ENCODE measurements around the gene EIPR1.

The EIPR1 gene

GRCh38 chr2:3377612-3378432 lies at the start of gene EIPR1:
Gene EIPR1 (minus strand): TSS chr2:3377818. CDS start chr2:3377689, 129 bp downstream.
- TF ChIP-seq CTCF (conservative IDR thresholded peaks at IDR 0.05), result no peak
- H3K27ac ChIP-seq, result peak within 1 kb of the TSS; percentile 87

DNA sequence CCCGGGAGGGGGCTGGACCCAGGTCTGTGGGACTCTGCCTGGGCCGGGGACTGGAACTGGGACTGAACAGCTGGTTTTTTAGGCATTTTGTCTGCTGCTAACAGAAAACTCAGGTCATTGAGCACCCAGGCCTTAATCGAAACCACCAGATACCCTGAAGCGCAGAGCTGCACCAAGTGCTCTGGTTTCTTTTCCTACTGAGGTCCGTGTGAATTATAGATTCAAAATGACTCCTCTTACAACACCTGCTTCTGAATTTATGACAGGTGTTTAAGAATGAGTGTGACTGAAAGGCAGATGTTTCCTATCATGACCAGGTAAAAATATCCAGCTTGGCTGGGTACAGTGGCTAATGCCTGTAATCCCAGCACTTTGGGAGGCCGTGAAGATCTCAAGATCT lies 49.7 kb upstream of the EIPR1 start:
- no peak for TF ChIP-seq CTCF (conservative IDR thresholded peaks at IDR 0.05)
- no peak overlapping the region for H3K27ac ChIP-seq

DNA sequence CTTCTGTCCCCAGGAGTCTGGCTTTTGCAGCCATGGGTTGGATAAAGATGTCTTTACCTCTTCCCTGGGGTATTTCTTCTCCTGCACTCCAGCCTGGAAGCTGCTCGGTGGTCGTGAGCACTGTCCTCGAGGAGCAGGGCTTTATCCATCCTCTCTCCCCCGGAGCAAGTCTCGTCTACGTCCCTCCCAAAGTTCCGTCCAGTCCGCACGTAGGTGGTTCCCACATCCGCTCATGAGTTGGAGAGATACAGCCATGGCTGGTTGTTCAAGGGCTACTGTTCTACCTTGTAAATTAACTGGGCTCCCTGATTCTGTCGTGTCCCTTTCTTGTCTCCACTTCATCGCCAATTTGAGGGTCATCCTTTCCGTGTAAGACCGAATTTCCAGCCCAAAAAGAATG lies 49.0 kb upstream of the EIPR1 start:
- no peak overlapping the region for H3K27ac ChIP-seq
- TF ChIP-seq CTCF (conservative IDR thresholded peaks at IDR 0.05), result no peak

DNA sequence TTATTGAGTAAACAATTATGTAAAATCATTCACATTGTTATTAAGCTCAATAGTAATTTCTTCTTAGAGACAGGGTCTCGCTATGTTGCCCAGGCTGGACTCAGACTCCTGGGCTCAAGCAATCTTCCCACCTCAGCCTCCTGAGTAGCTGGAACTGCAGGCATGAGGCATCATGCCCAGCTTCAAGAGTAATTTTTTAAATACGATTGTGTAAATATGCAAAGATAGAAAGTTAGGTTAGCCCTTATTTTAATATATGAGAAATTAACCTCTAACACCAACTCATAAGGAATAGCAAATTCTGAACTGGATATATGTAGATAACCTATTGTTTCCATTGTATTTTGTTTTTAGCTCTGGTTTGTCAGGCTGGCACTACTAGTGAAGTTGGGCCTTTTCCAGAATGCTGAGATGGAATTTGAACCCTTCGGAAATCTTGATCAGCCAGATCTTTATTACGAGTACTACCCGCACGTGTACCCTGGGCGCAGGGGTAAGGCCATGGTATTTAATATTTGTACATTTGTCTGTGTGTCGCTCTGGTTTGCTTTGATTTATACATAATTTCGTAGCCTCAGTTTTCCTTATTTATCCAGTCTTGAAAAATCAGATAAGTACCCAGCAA lies 46.7 kb upstream of the EIPR1 start:
- no peak overlapping the region for H3K27ac ChIP-seq
- TF ChIP-seq CTCF (conservative IDR thresholded peaks at IDR 0.05), result peak; percentile 66

DNA sequence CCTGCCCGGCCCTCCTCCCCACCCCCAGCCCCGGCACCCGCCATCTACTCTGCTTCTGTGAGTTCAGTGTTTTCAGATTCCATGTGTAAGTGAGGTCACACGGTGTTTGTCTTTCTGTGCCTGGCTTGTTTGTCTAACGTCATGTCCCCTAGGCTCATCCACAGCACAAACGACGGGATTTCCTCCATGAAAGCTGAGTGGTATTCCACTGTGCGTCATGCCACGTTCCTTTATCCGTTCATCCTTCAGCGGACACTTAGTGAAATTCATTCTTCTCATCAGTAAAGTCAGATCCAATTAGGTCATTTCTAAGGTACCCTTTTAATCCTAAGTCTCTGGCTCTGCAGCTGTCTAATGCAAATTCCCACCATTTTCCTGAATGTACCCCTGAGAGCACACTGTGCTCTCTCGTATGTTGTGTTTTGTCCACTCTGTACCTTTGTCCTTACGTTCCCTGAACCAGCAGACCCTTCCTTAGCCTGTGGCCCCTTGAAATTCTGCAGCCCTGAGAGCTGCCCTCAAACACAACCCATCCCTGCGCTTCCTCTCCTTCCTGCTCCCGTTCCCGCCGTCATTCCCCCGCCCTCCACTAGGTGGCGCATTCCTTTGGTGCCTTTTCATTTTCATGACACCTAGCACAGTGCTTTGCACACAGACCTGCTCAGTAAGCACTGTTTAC lies 46.0 kb upstream of the EIPR1 start:
- H3K27ac ChIP-seq, result no peak overlapping the region
- TF ChIP-seq CTCF (conservative IDR thresholded peaks at IDR 0.05), result peak; percentile 96

- TF ChIP-seq CTCF (conservative IDR thresholded peaks at IDR 0.05), result no peak
Measured at GRCh38 chr2:3422161-3422779, 44.7 kb upstream of the EIPR1 start.

DNA sequence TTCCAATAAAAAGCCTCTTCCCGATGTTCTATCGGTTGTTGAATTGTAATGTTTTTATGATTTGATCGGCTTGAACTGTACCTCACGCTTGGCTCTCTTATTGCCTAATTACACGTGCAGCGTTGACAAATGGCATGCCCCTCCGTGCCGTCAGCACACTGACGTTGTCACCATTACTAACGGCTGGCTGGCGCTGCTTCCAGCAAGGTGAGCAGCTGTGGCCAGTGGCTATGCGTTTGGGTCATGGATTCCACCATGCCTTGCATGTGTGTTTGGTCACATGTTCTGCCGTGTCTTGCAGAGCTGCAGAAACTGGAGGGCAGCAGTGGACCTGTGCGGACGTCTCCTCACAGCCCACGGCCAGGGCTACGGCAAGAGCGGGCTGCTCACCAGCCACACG lies 44.0 kb upstream of the EIPR1 start:
- no peak overlapping the region for H3K27ac ChIP-seq
- TF ChIP-seq CTCF (conservative IDR thresholded peaks at IDR 0.05), result no peak

More at GRCh38 chr2:3422161-3422779, 44.7 kb upstream of the EIPR1 start:
- H3K27ac ChIP-seq, result no peak overlapping the region
